ENCODE data around the gene UNC5B. TPM values are rescaled to one million over a fixed set of nuclear protein-coding genes. Genes with fewer than 3 reads are reported as not detected.

UNC5B gene
- total RNA-seq, 1 donor from 2014 or later, result 22.4 TPM

GRCh38 chr10:71234970-71235685 is 22.8 kb downstream of the UNC5B start:
- intact Hi-C loops (cut with DNase I), result loop anchor here (1.0 to 5.0 kb wide), 2 partner anchors 23 to 32 kb away; partner anchors contain the start of gene UNC5B
- DNase-seq (ENCODE audit: low spot score), result peak; percentile 85

- intact Hi-C loops (cut with DNase I), result loop anchor here (1.0 kb wide), 1 partner anchor 24 kb away; the partner anchor contains the start of gene UNC5B
- no peak for DNase-seq (ENCODE audit: low spot score)
These were observed 23.4 kb downstream of the UNC5B start for GRCh38 chr10:71235808-71236207.

- intact Hi-C loops (cut with DNase I), result no loop called here
- no peak for DNase-seq (ENCODE audit: low spot score)
These were observed 23.9 kb downstream of the UNC5B start for GRCh38 chr10:71236286-71236685.

GRCh38 chr10:71236822-71237682 is 24.7 kb downstream of the UNC5B start:
- no peak for DNase-seq (ENCODE audit: low spot score)
- intact Hi-C loops (cut with DNase I), result no loop called here

GRCh38 chr10:71237843-71238623 is 25.7 kb downstream of the UNC5B start:
- intact Hi-C loops (cut with DNase I), result no loop called here
- DNase-seq (ENCODE audit: low spot score), result no peak

GRCh38 chr10:71238626-71239025 is 26.3 kb downstream of the UNC5B start:
- DNase-seq (ENCODE audit: low spot score), result no peak
- intact Hi-C loops (cut with DNase I), result no loop called here

- no peak for DNase-seq (ENCODE audit: low spot score)
- intact Hi-C loops (cut with DNase I), result no loop called here
These were observed 27.0 kb downstream of the UNC5B start for GRCh38 chr10:71239131-71239915.

- DNase-seq (ENCODE audit: low spot score), result no peak
- intact Hi-C loops (cut with DNase I), result no loop called here
These were observed 27.8 kb downstream of the UNC5B start for GRCh38 chr10:71239946-71240795.

GRCh38 chr10:71241114-71241829 is 28.9 kb downstream of the UNC5B start:
- intact Hi-C loops (cut with DNase I), result no loop called here
- DNase-seq (ENCODE audit: low spot score), result no peak

GRCh38 chr10:71241830-71242621 is 29.7 kb downstream of the UNC5B start:
- intact Hi-C loops (cut with DNase I), result no loop called here

GRCh38 chr10:71242622-71243009 is 30.2 kb downstream of the UNC5B start:
- intact Hi-C loops (cut with DNase I), result no loop called here
- DNase-seq (ENCODE audit: low spot score), result no peak

More at GRCh38 chr10:71241830-71242621, 29.7 kb downstream of the UNC5B start:
- DNase-seq (ENCODE audit: low spot score), result no peak

- intact Hi-C loops (cut with DNase I), result no loop called here
- DNase-seq (ENCODE audit: low spot score), result no peak
These were observed 31.5 kb downstream of the UNC5B start for GRCh38 chr10:71243756-71244395.

GRCh38 chr10:71244431-71245419 is 32.4 kb downstream of the UNC5B start:
- intact Hi-C loops (cut with DNase I), result loop anchor here (5.0 kb wide), 1 partner anchor 32 kb away; the partner anchor contains the start of gene UNC5B
- DNase-seq (ENCODE audit: low spot score), result peak; percentile 87

- no peak for DNase-seq (ENCODE audit: low spot score)
- intact Hi-C loops (cut with DNase I), result loop anchor here (5.0 kb wide), 1 partner anchor 33 kb away; the partner anchor contains the start of gene UNC5B
These were observed 33.3 kb downstream of the UNC5B start for GRCh38 chr10:71245420-71246325.
